Hippocampal formation (tissue), 2 donors: ENCODE measurements around the gene DKKL1.
A peak's percentile ranks its signal among the peaks of the same experiment; 100 is the strongest.

Experiments
- DNase-seq, 2 donors: peaks; one replicate each; lab custom pipeline; 2025; lab: John Stamatoyannopoulos, UW

DKKL1 gene

DNA sequence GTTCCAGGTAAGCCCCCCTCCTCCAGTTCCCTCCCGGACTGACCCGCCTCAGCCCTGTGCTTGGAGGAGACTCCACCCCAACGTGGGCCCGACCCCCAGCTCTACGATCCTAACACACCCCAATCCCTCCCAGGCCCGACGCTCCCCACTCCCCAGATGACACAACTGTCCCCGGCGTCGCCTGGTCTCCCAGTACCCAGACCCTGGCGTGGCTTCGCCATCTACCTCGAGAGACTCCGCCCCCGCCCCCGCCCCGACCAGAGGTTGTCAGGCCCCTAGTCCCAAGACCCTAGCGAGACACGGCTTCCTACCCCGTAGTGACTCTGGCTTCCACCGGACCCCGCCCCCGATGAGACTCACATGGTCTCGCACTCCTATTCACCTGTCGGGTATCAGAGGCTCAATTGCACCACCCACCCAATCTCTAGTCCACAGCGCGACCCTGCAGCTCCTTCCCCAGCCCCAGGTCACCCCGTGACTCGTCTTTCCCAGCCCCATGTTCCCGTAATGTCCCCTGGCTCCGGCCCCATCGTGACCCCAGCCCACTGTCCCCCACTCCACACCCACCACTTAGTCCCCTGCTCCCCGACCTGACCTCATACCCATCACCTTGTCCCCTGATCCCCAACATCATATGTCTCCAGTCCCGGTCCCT is 25.5 kb upstream of the DKKL1 start:
- DNase-seq, result no peak

DNA sequence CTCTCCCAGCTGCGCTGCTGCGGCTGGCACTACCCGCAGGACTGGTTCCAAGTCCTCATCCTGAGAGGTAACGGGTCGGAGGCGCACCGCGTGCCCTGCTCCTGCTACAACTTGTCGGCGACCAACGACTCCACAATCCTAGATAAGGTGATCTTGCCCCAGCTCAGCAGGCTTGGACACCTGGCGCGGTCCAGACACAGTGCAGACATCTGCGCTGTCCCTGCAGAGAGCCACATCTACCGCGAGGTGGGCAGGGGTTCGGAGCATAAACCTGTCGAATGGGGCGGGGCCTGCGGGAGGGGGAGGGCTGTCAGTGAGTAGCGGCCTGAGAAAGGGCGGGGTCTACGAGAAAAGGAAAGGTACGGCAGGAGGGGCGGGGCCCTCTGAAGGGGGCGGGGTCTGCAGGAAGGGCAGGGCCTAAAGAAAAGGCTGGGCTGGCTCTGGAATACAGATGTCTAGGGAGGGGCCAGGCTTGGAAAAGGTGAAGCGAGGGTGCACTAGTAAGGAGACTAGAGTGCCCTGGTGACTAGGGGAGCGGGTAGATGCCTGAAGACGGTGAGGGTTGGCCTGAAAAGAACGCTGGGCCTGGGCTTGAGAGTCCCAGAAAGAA is 24.9 kb upstream of the DKKL1 start:
- no peak for DNase-seq

DNA sequence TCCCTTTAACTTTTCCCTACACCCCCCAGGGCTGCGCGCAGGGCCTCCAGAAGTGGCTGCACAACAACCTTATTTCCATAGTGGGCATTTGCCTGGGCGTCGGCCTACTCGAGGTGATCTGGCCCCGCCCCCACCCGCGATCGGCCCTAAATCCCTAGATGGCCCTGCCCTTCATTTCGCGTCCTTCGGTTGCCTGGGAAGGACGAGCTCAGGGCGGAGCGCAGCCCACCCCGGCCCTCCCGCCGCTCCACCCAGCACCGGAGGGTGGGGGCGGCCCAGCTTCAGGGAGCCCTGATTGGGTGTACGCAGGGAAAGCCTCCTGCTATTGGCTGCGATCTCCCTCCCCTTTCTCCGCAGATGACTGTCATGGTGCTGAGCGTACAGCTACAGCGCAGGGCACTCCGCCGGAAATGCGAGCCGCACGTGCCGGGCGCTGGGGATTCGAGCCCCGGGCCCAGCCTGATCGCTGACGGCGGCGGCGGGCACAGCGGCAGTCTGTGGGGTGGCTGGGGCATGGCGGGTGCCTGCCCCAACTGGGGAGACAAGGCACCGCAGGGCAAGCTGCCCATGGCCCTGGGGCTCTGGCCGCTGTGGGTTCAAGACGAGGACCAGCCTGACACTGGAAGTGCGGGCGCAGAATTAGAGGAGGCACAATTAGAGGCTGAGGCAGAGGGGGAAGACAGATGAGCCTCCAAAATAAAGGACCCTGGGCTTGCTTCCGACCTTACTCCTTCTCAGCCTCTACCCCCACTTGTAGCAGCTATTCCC is 24.2 kb upstream of the DKKL1 start:
- peak; percentile 55 to 57 for DNase-seq

GRCh38 chr19:49340069-49340864 is 23.4 kb upstream of the DKKL1 start:
- no peak for DNase-seq

DNA sequence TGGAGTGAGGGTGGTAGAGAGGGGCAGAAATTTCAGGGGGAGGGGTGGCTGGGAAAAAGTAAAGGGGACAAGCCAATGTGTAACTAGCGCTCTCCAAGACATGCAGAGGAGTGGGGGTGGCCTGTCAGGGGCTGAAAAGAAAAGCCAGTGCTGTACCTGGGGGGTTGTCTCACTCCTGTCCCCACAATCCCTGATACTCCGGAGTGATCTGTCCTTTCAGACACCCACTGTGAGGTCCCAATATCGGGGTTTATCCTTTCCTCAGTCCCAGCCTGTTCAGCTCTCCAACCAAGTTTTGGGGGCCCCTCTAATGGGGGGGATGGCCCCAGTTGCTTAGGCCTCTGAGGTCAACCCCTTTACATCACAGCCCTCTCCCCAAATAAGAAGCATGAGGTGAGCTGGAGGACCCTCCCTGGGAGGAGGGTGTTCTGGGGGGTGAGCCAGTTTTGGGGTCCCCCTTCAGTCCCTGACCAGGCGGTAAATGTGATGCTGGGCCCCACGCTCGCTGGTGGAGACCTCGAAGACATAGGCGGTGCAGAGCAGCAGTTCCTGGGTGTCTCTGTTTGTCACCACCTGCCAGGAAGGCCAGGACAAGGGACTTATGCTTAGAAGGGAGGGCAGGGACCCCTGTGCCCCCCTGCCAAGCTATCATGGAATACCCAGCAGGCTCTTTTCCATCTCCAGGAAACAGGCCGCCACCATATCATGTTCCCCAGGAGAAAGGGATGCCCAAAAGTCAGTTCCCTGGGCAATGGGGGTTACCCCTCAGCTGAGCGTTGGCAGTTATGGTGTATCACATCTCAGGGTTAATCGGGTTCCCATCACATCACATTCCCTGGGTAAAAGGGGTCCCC is 22.6 kb upstream of the DKKL1 start:
- DNase-seq, result no peak

DNA sequence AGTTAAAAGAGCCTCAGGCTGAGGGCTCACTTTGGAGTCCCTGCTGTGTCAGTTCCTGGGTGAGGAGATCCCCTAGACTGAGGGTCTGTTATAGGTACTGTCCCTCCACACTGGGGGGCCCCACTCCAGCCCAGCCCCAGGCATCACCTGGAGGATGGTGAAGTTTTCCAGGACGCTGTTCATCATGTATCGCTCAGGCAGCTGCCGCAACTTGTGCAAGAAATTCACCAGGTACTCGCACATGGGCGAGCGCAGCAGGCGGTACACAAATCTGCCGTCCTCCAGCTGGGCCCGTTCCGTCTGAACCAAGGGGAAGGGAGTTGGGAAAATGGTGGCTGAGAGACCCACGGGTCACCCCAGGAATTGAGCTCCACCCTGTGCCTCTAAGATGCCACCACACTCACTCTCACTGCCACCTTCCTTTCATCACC is 21.4 kb upstream of the DKKL1 start:
- DNase-seq, result no peak

DNA sequence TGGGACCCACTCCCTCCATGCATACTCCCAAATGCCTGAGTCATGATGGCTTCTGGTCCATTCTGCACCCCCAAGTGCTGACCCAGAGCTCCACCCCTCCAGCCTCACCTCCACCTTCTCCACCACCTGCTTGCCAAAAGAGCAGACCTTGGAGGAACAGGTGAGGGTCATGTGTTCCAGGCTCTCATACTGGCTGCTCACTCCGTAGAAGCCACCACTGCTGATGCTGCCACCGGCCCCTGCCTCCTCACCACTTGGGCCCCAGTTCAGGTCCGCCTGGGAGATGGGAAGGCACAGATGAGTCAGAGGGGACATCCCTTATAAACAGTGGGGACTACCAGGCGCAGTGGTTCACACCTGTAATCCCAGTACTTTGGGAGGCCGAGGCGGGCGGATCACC is 20.6 kb upstream of the DKKL1 start:
- DNase-seq, result no peak

DNA sequence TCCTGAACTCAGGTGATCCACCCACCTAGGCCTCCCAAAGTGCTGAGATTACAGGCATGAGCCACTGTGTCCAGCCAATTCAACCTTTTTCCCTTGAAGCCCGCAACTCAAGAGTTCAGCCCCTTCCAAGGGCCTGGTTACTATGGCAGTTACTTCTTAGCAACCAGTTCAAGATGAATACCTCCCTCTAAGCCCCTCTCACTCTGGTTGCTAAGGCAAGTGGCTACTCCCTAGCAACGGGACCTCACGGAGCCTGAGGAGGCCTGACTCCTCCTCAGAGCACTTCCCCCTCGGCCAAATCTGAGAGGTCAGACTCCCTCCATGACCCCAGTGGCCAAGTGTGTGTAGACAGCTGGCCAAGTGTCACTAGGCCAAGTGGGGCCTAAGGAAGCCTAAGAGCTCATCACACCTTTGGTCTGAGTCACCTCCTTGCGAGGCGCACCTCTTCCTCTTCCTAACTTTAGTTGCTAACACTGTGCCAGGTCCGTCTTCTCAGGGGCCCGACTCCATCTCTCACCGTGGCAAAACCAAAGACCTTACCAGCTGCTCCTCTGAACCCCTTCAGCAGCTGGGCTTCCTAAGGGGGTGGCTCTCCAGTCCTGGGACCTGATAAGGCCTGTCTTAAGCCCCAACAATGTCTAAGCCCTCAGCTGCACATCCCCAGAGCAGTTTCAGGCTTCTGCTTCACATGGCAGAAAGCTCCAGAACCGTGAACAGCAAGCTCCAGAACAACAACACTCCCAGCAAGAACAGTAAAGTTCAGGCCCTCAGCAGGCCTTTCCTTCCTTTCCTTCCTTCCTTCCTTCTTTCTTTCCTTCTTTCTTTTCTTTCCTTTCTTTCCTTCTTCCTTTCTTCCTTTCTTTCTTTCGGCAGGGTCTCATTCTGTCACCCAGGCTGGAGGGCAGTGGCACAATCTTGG is 18.9 kb upstream of the DKKL1 start:
- no peak for DNase-seq

- no peak for DNase-seq
These were observed 16.5 kb upstream of the DKKL1 start for GRCh38 chr19:49347191-49347590.

DNA sequence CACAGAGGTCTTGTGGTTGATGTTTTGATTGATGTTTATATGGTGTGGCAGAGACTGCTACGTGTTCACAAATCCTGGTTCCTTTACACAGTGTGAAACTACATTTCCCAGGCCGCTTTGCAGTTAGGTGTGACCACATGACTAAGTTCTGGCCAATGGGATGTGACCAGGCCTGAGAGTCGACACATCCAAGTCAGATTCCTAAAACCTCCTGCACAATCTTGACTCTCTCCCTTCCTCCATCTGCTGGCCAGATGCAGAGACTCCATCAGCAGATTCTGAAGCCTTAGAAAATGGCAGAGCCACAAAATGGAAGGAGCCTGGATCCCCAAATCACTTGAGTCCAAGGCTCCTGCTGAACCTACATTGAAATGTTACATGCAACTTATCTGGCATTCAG is 15.8 kb upstream of the DKKL1 start:
- no peak for DNase-seq

DNA sequence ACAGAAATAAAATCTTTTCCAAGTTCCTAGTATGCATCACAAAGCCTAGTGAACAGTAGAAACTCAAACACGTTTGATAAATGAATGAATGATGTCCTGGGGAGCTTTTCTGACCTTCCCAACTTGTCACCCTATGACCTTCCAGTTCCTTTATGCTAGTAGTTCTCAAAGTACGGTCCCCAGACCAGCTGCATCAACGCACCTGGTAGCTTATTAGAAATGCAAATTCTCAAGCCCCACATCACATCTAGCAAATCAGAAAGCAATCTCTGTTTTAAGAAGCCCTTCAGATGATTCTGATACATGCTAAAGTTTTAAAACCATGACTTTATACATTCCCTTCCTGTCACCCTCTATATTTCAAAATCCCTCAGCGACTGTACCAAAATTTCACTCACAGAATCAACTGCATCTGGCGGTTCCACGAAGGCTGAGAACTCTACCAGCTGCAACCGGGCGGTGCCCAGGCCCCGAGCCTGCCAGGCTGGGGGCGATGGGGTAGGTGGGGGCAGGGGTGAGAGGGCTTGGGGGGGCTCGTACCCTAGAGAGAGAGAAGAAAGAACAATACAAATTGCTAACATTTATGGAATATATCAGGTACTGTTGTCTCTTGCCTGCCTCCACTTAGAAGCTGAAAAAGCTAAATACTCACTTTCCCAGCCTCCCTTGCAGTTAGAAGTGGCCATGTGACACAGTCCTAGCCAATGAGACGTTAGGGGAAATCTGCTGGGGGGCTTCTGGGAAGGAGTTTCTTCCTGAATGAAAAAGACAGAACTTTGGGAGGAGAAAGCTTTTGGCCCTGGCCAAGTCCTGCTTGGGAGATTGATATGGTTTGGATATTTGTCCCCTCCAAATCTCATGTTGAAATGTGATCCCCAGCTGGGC is 15.1 kb upstream of the DKKL1 start:
- DNase-seq, result no peak

- DNase-seq, result no peak
These were observed 14.1 kb upstream of the DKKL1 start for GRCh38 chr19:49349567-49349966.

GRCh38 chr19:49355909-49356353 is 7.7 kb upstream of the DKKL1 start:
- DNase-seq, result no peak

GRCh38 chr19:49356382-49356781 is 7.3 kb upstream of the DKKL1 start:
- no peak for DNase-seq

DNA sequence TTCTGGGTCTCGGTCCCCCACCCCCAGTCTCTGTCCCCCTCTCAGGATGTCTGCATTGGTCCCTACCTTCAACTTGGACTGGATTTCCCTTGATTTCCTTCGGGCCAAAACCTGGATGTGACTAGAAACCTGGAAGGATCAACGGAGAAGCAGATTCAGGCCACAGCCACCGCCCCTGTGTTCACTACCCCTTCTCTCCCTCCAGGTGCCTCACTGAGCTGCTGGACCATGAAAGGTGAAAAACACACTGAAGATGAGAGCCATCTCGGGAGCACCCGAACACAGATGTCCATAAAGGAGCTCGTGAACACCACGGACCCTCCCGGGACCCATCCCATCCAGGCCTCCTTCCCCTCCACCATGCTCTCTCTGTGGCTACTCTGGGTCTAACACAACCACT is 6.5 kb upstream of the DKKL1 start:
- no peak for DNase-seq

- DNase-seq, result no peak
These were observed 3.5 kb upstream of the DKKL1 start for GRCh38 chr19:49359851-49360820.

- DNase-seq, result no peak
These were observed 2.1 kb upstream of the DKKL1 start for GRCh38 chr19:49361438-49362047.
